SK-N-SH (cell line): ENCODE measurements around the gene STIP1. TPM values are rescaled to one million over a fixed set of nuclear protein-coding genes. Genes with fewer than 3 reads are reported as not detected.

ENCODE experiments used
- CTCF ChIA-PET: fragments of 300-600, 350-600 bp; formaldehyde crosslinking; extraction: SDS; loops from one replicate; lab custom pipeline; 2021; lab: Yijun Ruan, JAX
- POLR2A ChIA-PET: fragments of 350-600 bp; sonication (Branson Sonifier 250); formaldehyde crosslinking; extraction: SDS; loops from one replicate; lab custom pipeline; 2020; ENCODE audit warnings: antibody characterized with exemption, inconsistent platforms; lab: Yijun Ruan, JAX
- DNase-seq: peaks from one replicate; pipeline ENCODE4 v3.0.0; 2012
- H2AFZ ChIP-seq: fragments of 200-600 bp; sonication (generic); 2 replicates; pipeline ENCODE4 v1.8.1; 2016; ENCODE audit warnings: antibody characterized with exemption, mild to moderate bottlenecking, low read depth
- H3F3A ChIP-seq: fragments of 200-600 bp; sonication (generic); replicated peaks from 2 replicates; pipeline ENCODE3; 2016; ENCODE audit warnings: antibody characterized with exemption, mild to moderate bottlenecking; ENCODE audit not compliant: insufficient read depth
- H3K27ac ChIP-seq, 2 experiments: fragments of 200-500 bp in 1 of 2; fragments of 200-600 bp in 1 of 2; sonication (Bioruptor generic) in 1 of 2; sonication (generic), shearing (Covaris generic) in 1 of 2; 2 replicates each; pipeline versions ENCODE4 v1.5.1 to v1.6.1; 2014 to 2016; ENCODE audit warnings: low read depth in 2 of 2, inconsistent platforms in 1 of 2, low read length in 1 of 2, mild to moderate bottlenecking in 1 of 2, mixed read lengths in 1 of 2
- H3K27me3 ChIP-seq: fragments of 200-600 bp; sonication (generic), shearing (Covaris generic); 2 replicates; pipeline ENCODE4 v1.6.1; 2016; ENCODE audit warnings: mixed run types; ENCODE audit not compliant: insufficient read depth
- H3K36me3 ChIP-seq, 2 experiments: fragments of 200-500 bp in 1 of 2; fragments of 200-600 bp in 1 of 2; sonication (Bioruptor generic) in 1 of 2; sonication (generic) in 1 of 2; replicated peaks in 1 of 2; 2 replicates each; pipeline versions ENCODE3 to v1.5.1; 2014 to 2016; ENCODE audit warnings: low read length in 1 of 2, mild to moderate bottlenecking in 1 of 2; ENCODE audit not compliant: insufficient read depth in 2 of 2, control insufficient read depth in 1 of 2
- H3K4me1 ChIP-seq, 2 experiments: fragments of 200-500 bp in 1 of 2; fragments of 200-600 bp in 1 of 2; sonication (Bioruptor generic) in 1 of 2; sonication (generic), shearing (Covaris generic) in 1 of 2; 2 replicates each; pipeline versions ENCODE4 v1.5.1 to v1.6.1; 2014 to 2016; ENCODE audit warnings: low read depth in 1 of 2, low read length in 1 of 2, mixed run types in 1 of 2; ENCODE audit not compliant: insufficient read depth in 2 of 2, control insufficient read depth in 1 of 2
- H3K4me2 ChIP-seq: fragments of 200-600 bp; sonication (generic), shearing (Covaris generic); 2 replicates; pipeline ENCODE4 v1.6.1; 2017; ENCODE audit warnings: mixed run types
- H3K4me3 ChIP-seq, 2 experiments: fragments of 200-500 bp in 1 of 2; fragments of 200-600 bp in 1 of 2; sonication (Bioruptor generic) in 1 of 2; sonication (generic), shearing (Covaris generic) in 1 of 2; 2 replicates each; pipeline versions ENCODE4 v1.5.1 to v1.8.1; 2014 to 2016; ENCODE audit warnings: low read depth in 2 of 2, inconsistent platforms in 1 of 2, low read length in 1 of 2, mild to moderate bottlenecking in 1 of 2, mixed read lengths in 1 of 2, moderate library complexity in 1 of 2
- H3K79me2 ChIP-seq: fragments of 200-600 bp; sonication (generic); 2 replicates; pipeline ENCODE4 v1.8.1; 2017; ENCODE audit warnings: mild to moderate bottlenecking; ENCODE audit not compliant: insufficient read depth
- H3K9ac ChIP-seq: fragments of 200-600 bp; sonication (generic); 2 replicates; pipeline ENCODE4 v1.6.1; 2017; ENCODE audit warnings: mixed run types
- H3K9me2 ChIP-seq: fragments of 200-600 bp; sonication (generic); 2 replicates; pipeline ENCODE4 v1.6.1; 2017; ENCODE audit warnings: mixed run types
- H3K9me3 ChIP-seq: fragments of 200-600 bp; sonication (generic); 2 replicates; pipeline ENCODE4 v1.6.1; 2017; ENCODE audit warnings: mixed run types, mild to moderate bottlenecking, moderate library complexity
- H4K20me1 ChIP-seq: fragments of 200-600 bp; sonication (generic); 2 replicates; pipeline ENCODE4 v1.6.1; 2017; ENCODE audit warnings: mild to moderate bottlenecking, mixed run types; ENCODE audit not compliant: insufficient read depth
- CHD2 ChIP-seq: fragments of 150-350 bp; IDR thresholded peaks from 2 replicates; pipeline ENCODE4 v1.6.1; 2018; ENCODE audit warnings: low read length; ENCODE audit not compliant: partially characterized antibody
- CTCF ChIP-seq: fragments of 200-600 bp; sonication (generic); IDR thresholded peaks from 2 replicates; pipeline ENCODE4 v1.6.1; 2017; ENCODE audit warnings: antibody characterized with exemption, mild to moderate bottlenecking, moderate library complexity
- ELF1 ChIP-seq: IDR thresholded peaks from 2 replicates; pipeline ENCODE4 v1.4.0; 2012
- FOXJ3 ChIP-seq: sonication (generic); formaldehyde crosslinking; IDR thresholded peaks from 2 replicates; pipeline ENCODE4 v1.5.1; 2020; ENCODE audit warnings: mild to moderate bottlenecking, missing genetic modification reagents
- GABPA ChIP-seq: IDR thresholded peaks from 2 replicates; pipeline ENCODE4 v1.4.0; 2012; ENCODE audit warnings: low read depth, mild to moderate bottlenecking
- GATA2 ChIP-seq: sonication (generic); formaldehyde crosslinking; IDR thresholded peaks from 2 replicates; pipeline ENCODE4 v1.5.0; 2020; ENCODE audit warnings: mild to moderate bottlenecking, missing genetic modification reagents
- IRF3 ChIP-seq: fragments of 150-350 bp; IDR thresholded peaks from 2 replicates; pipeline ENCODE4 v1.6.1; 2016; ENCODE audit warnings: mild to moderate bottlenecking, low read depth, low read length
- JUND ChIP-seq: IDR thresholded peaks from 2 replicates; pipeline ENCODE4 v1.4.0; 2012
- MEF2A ChIP-seq: IDR thresholded peaks from 2 replicates; pipeline ENCODE4 v1.4.0; 2012; ENCODE audit warnings: low read depth, borderline replicate concordance
- NRF1 ChIP-seq: IDR thresholded peaks from 2 replicates; pipeline ENCODE4 v1.6.1; 2012; ENCODE audit warnings: low read depth, mild to moderate bottlenecking, low read length
- PBX3 ChIP-seq: IDR thresholded peaks from 2 replicates; pipeline ENCODE4; 2012
- RAD21 ChIP-seq: IDR thresholded peaks from 2 replicates; pipeline ENCODE4 v1.6.1; 2012; ENCODE audit warnings: mild to moderate bottlenecking, low read length
- RFX5 ChIP-seq: IDR thresholded peaks from 2 replicates; pipeline ENCODE4 v1.6.1; 2012; ENCODE audit warnings: mild to moderate bottlenecking, improper control_type of control experiment, low read length
- RXRA ChIP-seq: IDR thresholded peaks from 2 replicates; pipeline ENCODE4 v1.4.0; 2012; ENCODE audit warnings: low read depth, mild to moderate bottlenecking, borderline replicate concordance
- SIN3A ChIP-seq: IDR thresholded peaks from 2 replicates; pipeline ENCODE4 v1.6.1; 2012; ENCODE audit warnings: low read depth, mild to moderate bottlenecking, low read length, moderate library complexity, borderline replicate concordance
- TCF12 ChIP-seq: IDR thresholded peaks from 2 replicates; pipeline ENCODE4 v1.4.0; 2012
- USF1 ChIP-seq: IDR thresholded peaks from 2 replicates; pipeline ENCODE4 v1.4.0; 2012; ENCODE audit warnings: low read depth, borderline replicate concordance
- USF2 ChIP-seq: fragments of 150-350 bp; IDR thresholded peaks from 2 replicates; pipeline ENCODE4 v1.6.1; 2017; ENCODE audit warnings: antibody characterized with exemption, low read length, low read depth, borderline replicate concordance
- WGBS: methylation state at CpG from one replicate; pipeline ENCODE4 v1.1.6; 2017; ENCODE audit warnings: low lambda C conversion rate; 5-methylcytosine and 5-hydroxymethylcytosine counted together
- polyA plus RNA-seq, 3 experiments: library from polyadenylated mRNA; depleted of rRNA; stranded (reverse); fragments of >200 nt; gene quantifications; 2 replicates each; pipeline ENCODE4 v1.2.3, GENCODE V29; 2012

The STIP1 gene
- polyA plus RNA-seq, 1 of the 3 experiments (the other 2 are of a cell fraction) = 163 TPM

- H4K20me1 ChIP-seq = peaks cover 10% of the 10 kb centered on the region
- H3K4me1 ChIP-seq = peaks cover 15 to 49% of the 10 kb centered on the region in 2 experiments; a peak in 2 of 4 replicates
- peaks cover 6 to 11% of the 10 kb centered on the region in 2 experiments for H3K36me3 ChIP-seq
- peaks cover 9% of the 10 kb centered on the region for H3F3A ChIP-seq
- H3K79me2 ChIP-seq = peaks cover 49% of the 10 kb centered on the region
- no peak overlapping the region for H2AFZ ChIP-seq
- H3K9ac ChIP-seq = no peak overlapping the region
- no peak overlapping the region for H3K4me2 ChIP-seq
- H3K27me3 ChIP-seq = no peaks in the 10 kb centered on the region
- no peaks in the 10 kb centered on the region for H3K9me2 ChIP-seq
- H3K9me3 ChIP-seq = no peaks in the 10 kb centered on the region
- H3K4me3 ChIP-seq = no peak overlapping the region
- ChIA-PET POLR2A (interaction anchor here (12.4 kb wide), 1 partner anchor 21 kb away, joined by 112 read pairs; no protein-coding TSS in a partner anchor), CTCF (interaction anchor here (0.7 to 4.6 kb wide), 3 partner anchors 21 to 53 kb away, joined by 3 to 89 read pairs (median 3); no protein-coding TSS in a partner anchor)
- H3K27ac ChIP-seq = no peak overlapping the region; a peak in 1 of 4 replicates
- DNase-seq = no peak
- 100% methylated on average over 1 of the region's 7 CpGs for WGBS
- TF ChIP-seq TCF12 (no peak), CTCF (no peak)
- TF ChIP-seq, all 33 proteins: peak for 0
Observed at GRCh38 chr11:64248578-64248977, 62.6 kb downstream of the STIP1 start.

GRCh38 chr11:64249038-64249437, 63.1 kb downstream of the STIP1 start:
- 94% methylated on average over 4 of the region's 4 CpGs for WGBS
- Histone ChIP-seq H3K27ac (no peak overlapping the region), H3K4me3 (no peak overlapping the region), H3F3A (peaks cover 5% of the 10 kb centered on the region), H3K9ac (no peak overlapping the region), H3K4me1 (peaks cover 16 to 47% of the 10 kb centered on the region in 2 experiments; a peak in 2 of 4 replicates), H2AFZ (no peak overlapping the region), H3K79me2 (peaks cover 48% of the 10 kb centered on the region), H3K36me3 (peaks cover 3 to 7% of the 10 kb centered on the region in 2 experiments), H3K4me2 (no peak overlapping the region), H3K27me3 (no peaks in the 10 kb centered on the region), H3K9me2 (no peaks in the 10 kb centered on the region), H3K9me3 (no peaks in the 10 kb centered on the region), H4K20me1 (peaks cover 14% of the 10 kb centered on the region)
- no peak for DNase-seq
- TF ChIP-seq CTCF = no peak
- TF ChIP-seq USF2 = no peak
- no peak for TF ChIP-seq USF1
- TF ChIP-seq RXRA = no peak
- TF ChIP-seq RAD21 = no peak
- TF ChIP-seq MEF2A = no peak
- TF ChIP-seq GABPA = no peak
- no peak for TF ChIP-seq FOXJ3
- TF ChIP-seq PBX3 = no peak
- no peak for TF ChIP-seq JUND
- TF ChIP-seq GATA2 (CRISPR knock-in tag) = no peak
- TF ChIP-seq ELF1 = no peak
- no peak for TF ChIP-seq CHD2
- TF ChIP-seq RFX5 = no peak
- no peak for TF ChIP-seq SIN3A
- no peak for TF ChIP-seq NRF1
- TF ChIP-seq IRF3 = no peak
- ChIA-PET CTCF (interaction anchor here (3.7 to 4.6 kb wide), 3 partner anchors 14 to 45 kb away, joined by 25 to 119 read pairs (median 89); no protein-coding TSS in a partner anchor), POLR2A (interaction anchor here (12.4 kb wide), 1 partner anchor 21 kb away, joined by 112 read pairs; no protein-coding TSS in a partner anchor)
